HG03095 (cell line): ENCODE data around the gene PCDHA11.
"Not testable (repeated sequence)": the region's sequence is repeated elsewhere in the genome, so short reads cannot be mapped to it uniquely, and the experiment has no call there.

Source experiments
- ATAC-seq: cut with Tn5 transposase; IDR thresholded peaks from one replicate; pipeline ENCODE4 v1.9.1; 2021; ENCODE audit warnings: moderate library complexity; ENCODE audit not compliant: unreplicated experiment

Gene PCDHA11, protein sequence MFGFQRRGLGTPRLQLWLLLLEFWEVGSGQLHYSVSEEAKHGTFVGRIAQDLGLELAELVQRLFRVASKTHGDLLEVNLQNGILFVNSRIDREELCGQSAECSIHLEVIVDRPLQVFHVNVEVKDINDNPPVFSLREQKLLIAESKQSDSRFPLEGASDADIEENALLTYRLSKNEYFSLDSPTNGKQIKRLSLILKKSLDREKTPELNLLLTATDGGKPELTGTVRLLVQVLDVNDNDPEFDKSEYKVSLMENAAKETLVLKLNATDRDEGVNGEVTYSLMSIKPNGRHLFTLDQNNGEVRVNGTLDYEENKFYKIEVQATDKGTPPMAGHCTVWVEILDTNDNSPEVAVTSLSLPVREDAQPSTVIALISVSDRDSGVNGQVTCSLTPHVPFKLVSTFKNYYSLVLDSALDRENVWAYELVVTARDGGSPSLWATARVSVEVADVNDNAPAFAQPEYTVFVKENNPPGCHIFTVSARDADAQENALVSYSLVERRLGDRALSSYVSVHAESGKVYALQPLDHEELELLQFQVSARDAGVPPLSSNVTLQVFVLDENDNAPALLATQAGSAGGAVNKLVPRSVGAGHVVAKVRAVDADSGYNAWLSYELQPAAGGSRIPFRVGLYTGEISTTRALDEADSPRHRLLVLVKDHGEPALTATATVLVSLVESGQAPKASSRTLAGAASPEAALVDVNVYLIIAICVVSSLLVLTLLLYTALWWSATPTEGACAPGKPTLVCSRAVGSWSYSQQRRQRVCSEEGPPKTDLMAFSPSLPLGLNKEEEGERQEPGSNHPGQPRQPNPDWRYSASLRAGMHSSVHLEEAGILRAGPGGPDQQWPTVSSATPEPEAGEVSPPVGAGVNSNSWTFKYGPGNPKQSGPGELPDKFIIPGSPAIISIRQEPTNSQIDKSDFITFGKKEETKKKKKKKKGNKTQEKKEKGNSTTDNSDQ

GRCh38 chr5:140868721-140869554, at the start of gene PCDHA11:
TSS of gene PCDHA11 (plus strand) at chr5:140868957. CDS start at chr5:140869104, 147 bp downstream.
- ATAC-seq = no peak

DNA sequence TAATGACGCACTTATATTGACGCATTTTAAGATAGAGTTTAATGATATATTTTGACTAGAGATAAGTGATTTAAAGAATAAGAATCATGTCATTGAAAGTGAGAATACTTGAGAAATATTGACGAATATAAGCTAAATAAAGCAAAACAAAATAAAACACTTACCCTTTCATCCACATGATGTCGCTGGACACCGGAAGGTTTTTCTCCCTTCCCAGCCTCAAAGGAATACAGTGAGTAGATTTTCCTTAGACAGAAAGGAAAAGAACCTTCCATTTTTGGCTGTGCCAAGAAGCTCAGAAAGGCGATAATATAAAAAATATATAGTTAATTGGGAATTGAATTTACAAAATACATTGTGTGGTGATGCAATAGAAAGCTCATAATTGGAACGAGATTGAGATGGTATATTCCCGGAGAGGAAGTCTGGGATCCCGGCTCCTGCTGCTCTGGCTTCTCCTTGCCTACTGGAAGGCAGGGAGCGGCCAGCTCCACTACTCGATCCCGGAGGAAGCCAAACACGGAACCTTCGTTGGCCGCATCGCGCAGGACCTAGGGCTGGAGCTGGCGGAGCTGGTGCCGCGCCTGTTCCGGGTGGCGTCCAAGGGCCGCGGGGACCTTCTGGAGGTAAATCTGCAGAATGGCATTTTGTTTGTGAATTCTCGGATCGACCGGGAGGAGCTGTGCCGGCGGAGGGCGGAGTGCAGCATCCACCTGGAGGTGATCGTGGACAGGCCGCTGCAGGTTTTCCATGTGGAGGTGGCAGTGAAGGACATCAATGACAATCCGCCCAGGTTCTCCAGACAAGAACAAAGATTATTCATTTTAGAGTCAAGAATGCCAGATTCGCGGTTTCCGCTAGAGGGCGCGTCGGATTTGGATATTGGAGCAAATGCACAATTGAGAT, 47.1 kb upstream of the PCDHA11 start, which contains the start of gene PCDHA5:
Gene PCDHA5, plus strand, starts transcription at position 239 of the 906 bp plus-strand sequence.
- no peak for ATAC-seq

DNA sequence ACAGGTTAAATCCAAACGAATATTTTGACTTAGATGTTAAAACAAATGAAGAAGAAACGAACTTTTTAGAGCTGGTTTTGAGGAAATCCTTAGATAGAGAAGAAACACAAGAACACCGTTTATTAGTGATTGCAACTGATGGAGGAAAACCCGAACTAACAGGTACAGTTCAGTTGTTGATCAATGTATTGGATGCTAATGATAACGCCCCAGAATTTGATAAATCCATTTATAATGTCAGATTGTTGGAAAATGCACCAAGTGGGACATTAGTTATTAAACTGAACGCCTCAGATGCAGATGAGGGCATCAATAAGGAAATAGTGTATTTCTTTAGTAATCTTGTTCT, 46.5 kb upstream of the PCDHA11 start:
- no peak for ATAC-seq

- not testable (repeated sequence) for ATAC-seq
These were observed 45.8 kb upstream of the PCDHA11 start for GRCh38 chr5:140822969-140823368.

GRCh38 chr5:140823475-140823874, 45.3 kb upstream of the PCDHA11 start:
- no peak for ATAC-seq

DNA sequence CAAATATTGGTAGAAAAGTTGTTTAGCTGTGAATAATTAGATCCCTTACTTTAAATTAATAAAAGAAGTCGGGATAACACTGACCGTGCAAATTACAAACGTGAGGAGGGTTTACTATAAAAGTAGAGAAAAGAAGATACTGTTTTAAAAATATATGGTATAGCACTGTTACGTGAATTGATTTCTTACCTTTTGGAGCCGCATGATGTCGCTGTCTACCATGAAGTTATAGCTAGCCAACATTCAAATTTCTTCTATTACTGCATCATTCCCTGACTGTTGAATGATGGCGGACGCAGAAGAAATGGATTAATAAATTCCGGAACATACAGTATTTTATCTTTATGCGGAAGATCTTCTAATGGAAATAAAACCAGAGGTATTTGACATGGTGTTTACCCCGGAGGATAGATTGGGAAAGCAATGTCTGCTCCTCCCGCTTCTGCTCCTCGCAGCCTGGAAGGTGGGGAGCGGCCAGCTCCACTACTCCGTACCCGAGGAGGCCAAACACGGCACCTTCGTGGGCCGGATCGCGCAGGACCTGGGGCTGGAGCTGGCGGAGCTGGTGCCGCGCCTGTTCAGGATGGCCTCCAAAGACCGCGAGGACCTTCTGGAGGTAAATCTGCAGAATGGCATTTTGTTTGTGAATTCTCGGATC, 40.9 kb upstream of the PCDHA11 start, which contains the start of gene PCDHA6:
Gene PCDHA6, plus strand, starts transcription at position 257 of the 658 bp plus-strand sequence. Its CDS starts 132 bp downstream, at position 389.
- ATAC-seq = no peak

DNA sequence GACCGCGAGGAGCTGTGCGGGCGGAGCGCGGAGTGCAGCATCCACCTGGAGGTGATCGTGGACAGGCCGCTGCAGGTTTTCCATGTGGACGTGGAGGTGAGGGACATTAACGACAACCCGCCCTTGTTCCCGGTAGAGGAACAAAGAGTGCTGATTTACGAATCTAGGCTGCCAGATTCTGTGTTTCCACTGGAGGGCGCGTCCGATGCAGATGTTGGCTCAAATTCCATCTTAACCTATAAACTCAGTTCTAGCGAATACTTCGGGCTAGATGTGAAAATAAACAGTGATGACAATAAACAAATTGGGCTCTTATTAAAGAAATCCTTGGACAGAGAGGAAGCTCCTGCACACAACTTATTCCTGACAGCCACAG, 40.4 kb upstream of the PCDHA11 start:
- ATAC-seq = no peak

DNA sequence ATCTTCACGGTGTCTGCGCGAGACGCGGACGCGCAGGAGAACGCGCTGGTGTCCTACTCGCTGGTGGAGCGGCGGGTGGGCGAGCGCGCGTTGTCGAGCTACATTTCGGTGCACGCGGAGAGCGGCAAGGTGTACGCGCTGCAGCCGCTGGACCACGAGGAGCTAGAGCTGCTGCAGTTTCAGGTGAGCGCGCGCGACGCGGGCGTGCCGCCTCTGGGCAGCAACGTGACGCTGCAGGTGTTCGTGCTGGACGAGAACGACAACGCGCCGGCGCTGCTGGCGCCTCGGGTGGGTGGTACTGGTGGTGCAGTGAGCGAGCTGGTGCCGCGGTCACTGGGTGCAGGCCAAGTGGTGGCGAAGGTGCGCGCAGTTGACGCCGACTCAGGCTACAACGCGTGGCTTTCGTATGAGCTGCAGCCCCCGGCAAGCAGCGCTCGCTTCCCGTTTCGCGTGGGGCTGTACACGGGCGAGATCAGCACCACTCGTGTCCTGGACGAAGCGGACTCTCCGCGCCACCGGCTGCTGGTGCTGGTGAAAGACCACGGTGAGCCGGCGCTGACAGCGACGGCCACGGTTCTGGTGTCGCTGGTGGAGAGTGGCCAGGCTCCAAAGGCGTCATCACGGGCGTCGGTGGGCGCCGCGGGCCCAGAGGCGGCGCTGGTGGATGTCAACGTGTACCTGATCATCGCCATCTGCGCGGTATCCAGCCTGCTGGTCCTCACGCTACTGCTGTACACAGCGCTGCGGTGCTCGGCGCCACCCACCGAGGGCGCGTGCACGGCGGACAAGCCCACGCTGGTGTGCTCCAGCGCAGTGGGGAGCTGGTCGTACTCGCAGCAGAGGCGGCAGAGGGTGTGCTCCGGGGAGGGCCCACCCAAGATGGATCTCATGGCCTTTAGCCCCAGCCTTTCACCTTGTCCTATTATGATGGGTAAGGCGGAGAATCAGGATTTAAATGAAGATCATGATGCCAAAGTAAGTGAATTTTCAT, 39.0 kb upstream of the PCDHA11 start:
- ATAC-seq = not testable (repeated sequence)

- no peak for ATAC-seq
These were observed 34.8 kb upstream of the PCDHA11 start, which contains the start of gene PCDHA7 for GRCh38 chr5:140833993-140834392. TSS of gene PCDHA7 (plus strand) at chr5:140834269. CDS start at chr5:140834384, 115 bp downstream.

DNA sequence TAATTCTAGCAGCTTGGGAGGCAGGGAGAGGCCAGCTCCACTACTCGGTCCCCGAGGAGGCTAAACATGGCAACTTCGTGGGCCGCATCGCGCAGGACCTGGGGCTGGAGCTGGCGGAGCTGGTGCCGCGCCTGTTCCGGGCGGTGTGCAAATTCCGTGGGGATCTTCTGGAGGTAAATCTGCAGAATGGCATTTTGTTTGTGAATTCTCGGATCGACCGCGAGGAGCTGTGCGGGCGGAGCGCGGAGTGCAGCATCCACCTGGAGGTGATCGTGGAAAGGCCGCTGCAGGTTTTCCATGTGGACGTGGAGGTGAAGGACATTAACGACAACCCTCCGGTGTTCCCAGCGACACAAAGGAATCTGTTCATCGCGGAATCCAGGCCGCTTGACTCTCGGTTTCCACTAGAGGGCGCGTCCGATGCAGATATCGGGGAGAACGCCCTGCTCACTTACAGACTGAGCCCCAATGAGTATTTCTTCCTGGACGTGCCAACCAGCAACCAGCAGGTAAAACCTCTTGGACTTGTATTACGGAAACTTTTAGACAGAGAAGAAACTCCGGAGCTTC, 34.2 kb upstream of the PCDHA11 start:
- ATAC-seq = not testable (repeated sequence)

GRCh38 chr5:140835622-140836510, 32.9 kb upstream of the PCDHA11 start:
- no peak for ATAC-seq

- ATAC-seq = no peak
These were observed 27.5 kb upstream of the PCDHA11 start, which contains the start of gene PCDHA8 for GRCh38 chr5:140840978-140841962. TSS of gene PCDHA8 (plus strand) at chr5:140841187. CDS start at chr5:140841322, 135 bp downstream.

- no peak for ATAC-seq
These were observed 25.7 kb upstream of the PCDHA11 start for GRCh38 chr5:140842798-140843733.
